HUES6 (cell line): ENCODE data around the gene RAB11A.

Source experiments
- H3K27ac ChIP-seq: 2 replicates; pipeline ENCODE4 v1.7.0; 2013; ENCODE audit warnings: low read depth, mild to moderate bottlenecking, low read length, inconsistent platforms
- H3K27me3 ChIP-seq: 2 replicates; pipeline ENCODE4 v1.6.1; 2013; ENCODE audit warnings: low read length; ENCODE audit not compliant: control insufficient read depth, insufficient read depth
- H3K36me3 ChIP-seq: 2 replicates; pipeline ENCODE4 v1.6.1; 2013; ENCODE audit warnings: low read length; ENCODE audit not compliant: control insufficient read depth, insufficient read depth
- H3K4me1 ChIP-seq: 2 replicates; pipeline ENCODE4 v1.6.1; 2013; ENCODE audit warnings: low read length; ENCODE audit not compliant: control insufficient read depth, insufficient read depth
- H3K4me3 ChIP-seq: 2 replicates; pipeline ENCODE4 v1.5.1; 2013; ENCODE audit warnings: low read depth, low read length
- H3K9ac ChIP-seq: one replicate; pipeline ENCODE4 v1.6.1; 2013; ENCODE audit warnings: mild to moderate bottlenecking, low read length
- H3K9me3 ChIP-seq: 2 replicates; pipeline ENCODE4 v1.6.1; 2013; ENCODE audit warnings: low read depth, low read length; ENCODE audit not compliant: control insufficient read depth, insufficient read depth

Gene RAB11A

GRCh38 chr15:65833501-65834205 lies 35.6 kb upstream of the RAB11A start:
- Histone ChIP-seq H3K27ac (peak overlapping the region; percentile 82), H3K27me3 (no peaks in the 10 kb centered on the region), H3K9me3 (no peaks in the 10 kb centered on the region), H3K4me1 (peaks cover 21% of the 10 kb centered on the region), H3K9ac (peak overlapping the region; percentile 7), H3K36me3 (no peaks in the 10 kb centered on the region), H3K4me3 (peak overlapping the region; percentile 12)

- Histone ChIP-seq H3K4me3 (no peak overlapping the region), H3K27me3 (no peaks in the 10 kb centered on the region), H3K9me3 (no peaks in the 10 kb centered on the region), H3K9ac (no peak overlapping the region), H3K36me3 (no peaks in the 10 kb centered on the region), H3K27ac (no peak overlapping the region), H3K4me1 (peaks cover 21% of the 10 kb centered on the region)
These were observed 34.5 kb upstream of the RAB11A start for GRCh38 chr15:65834603-65835282.

GRCh38 chr15:65835447-65835846 lies 33.8 kb upstream of the RAB11A start:
- Histone ChIP-seq H3K9me3 (no peaks in the 10 kb centered on the region), H3K36me3 (no peaks in the 10 kb centered on the region), H3K27me3 (no peaks in the 10 kb centered on the region), H3K4me1 (peaks cover 21% of the 10 kb centered on the region), H3K9ac (no peak overlapping the region), H3K4me3 (no peak overlapping the region), H3K27ac (no peak overlapping the region)

GRCh38 chr15:65836665-65837064 lies 32.6 kb upstream of the RAB11A start:
- H3K27ac ChIP-seq = no peak overlapping the region
- no peaks in the 10 kb centered on the region for H3K9me3 ChIP-seq
- H3K27me3 ChIP-seq = no peaks in the 10 kb centered on the region
- no peak overlapping the region for H3K4me3 ChIP-seq
- H3K4me1 ChIP-seq = peaks cover 28% of the 10 kb centered on the region
- no peaks in the 10 kb centered on the region for H3K36me3 ChIP-seq
- H3K9ac ChIP-seq = no peak overlapping the region

GRCh38 chr15:65837301-65838294 lies 31.7 kb upstream of the RAB11A start:
- H3K36me3 ChIP-seq = no peaks in the 10 kb centered on the region
- H3K27me3 ChIP-seq = no peaks in the 10 kb centered on the region
- no peaks in the 10 kb centered on the region for H3K9me3 ChIP-seq
- H3K27ac ChIP-seq = no peak overlapping the region
- H3K4me1 ChIP-seq = peaks cover 26% of the 10 kb centered on the region
- H3K4me3 ChIP-seq = no peak overlapping the region
- H3K9ac ChIP-seq = no peak overlapping the region

- Histone ChIP-seq H3K27me3 (no peaks in the 10 kb centered on the region), H3K9me3 (peaks cover 3% of the 10 kb centered on the region; the same call in 1 of the 2 replicates), H3K9ac (no peak overlapping the region), H3K36me3 (no peaks in the 10 kb centered on the region), H3K27ac (no peak overlapping the region), H3K4me1 (0 out of 2 replicates have a peak, but pooled peaks cover 10% of the 10 kb centered on the region), H3K4me3 (no peak overlapping the region)
These were observed 29.9 kb upstream of the RAB11A start for GRCh38 chr15:65839354-65839901.

- H3K4me3 ChIP-seq = no peak overlapping the region
- H3K9ac ChIP-seq = no peak overlapping the region
- peaks cover 3% of the 10 kb centered on the region; the same call in 1 of the 2 replicates for H3K9me3 ChIP-seq
- no peaks in the 10 kb centered on the region for H3K36me3 ChIP-seq
- H3K4me1 ChIP-seq = 0 out of 2 replicates have a peak, but pooled peaks cover 10% of the 10 kb centered on the region
- no peak overlapping the region for H3K27ac ChIP-seq
- H3K27me3 ChIP-seq = no peaks in the 10 kb centered on the region
These were observed 29.3 kb upstream of the RAB11A start for GRCh38 chr15:65839985-65840384.

GRCh38 chr15:65841121-65841930 lies 28.0 kb upstream of the RAB11A start:
- Histone ChIP-seq H3K4me3 (no peak overlapping the region), H3K27me3 (no peaks in the 10 kb centered on the region), H3K4me1 (0 out of 2 replicates have a peak, but pooled peaks cover 10% of the 10 kb centered on the region), H3K9ac (no peak overlapping the region), H3K36me3 (no peaks in the 10 kb centered on the region), H3K27ac (no peak overlapping the region), H3K9me3 (peaks cover 3% of the 10 kb centered on the region; the same call in 1 of the 2 replicates)

GRCh38 chr15:65845826-65846519 lies 23.3 kb upstream of the RAB11A start:
- H3K27ac ChIP-seq = no peak overlapping the region
- H3K4me3 ChIP-seq = no peak overlapping the region
- H3K36me3 ChIP-seq = no peaks in the 10 kb centered on the region
- H3K9me3 ChIP-seq = peaks cover 3% of the 10 kb centered on the region; the same call in 1 of the 2 replicates
- no peak overlapping the region for H3K9ac ChIP-seq
- 0 out of 2 replicates have a peak, but pooled peaks cover 9% of the 10 kb centered on the region for H3K4me1 ChIP-seq
- no peaks in the 10 kb centered on the region for H3K27me3 ChIP-seq
